ENCODE measurements around the gene GAGE13. TPM values are rescaled to one million over a fixed set of nuclear protein-coding genes. Genes with fewer than 3 reads are reported as not detected.

Gene GAGE13
- total RNA-seq, 2 donors from 2014 or later, result not detected

- Mint-ChIP-seq H3K4me1 (peaks cover 2% of the 10 kb centered on the region), H3K4me3 (peak overlapping the region; percentile 12), H3K27me3 (ENCODE audit: insufficient read depth) (no peaks in the 10 kb centered on the region), H3K27ac (peak overlapping the region; percentile 57), H3K9me3 (peaks cover 50% of the 10 kb centered on the region), H3K36me3 (ENCODE audit: low read depth) (no peaks in the 10 kb centered on the region)
- no peaks in the 10 kb centered on the region for H3K27me3 ChIP-seq (ENCODE audit: control insufficient read depth, insufficient read depth, low read length, poor library complexity, severe bottlenecking)
- H3K4me1 ChIP-seq (ENCODE audit: control insufficient read depth, insufficient read depth, low read length), result no peaks in the 10 kb centered on the region
- no peak overlapping the region for H3K4me3 ChIP-seq (ENCODE audit: low read length)
- TF ChIP-seq CTCF (conservative IDR thresholded peaks at IDR 0.05), result no peak
- no peaks in the 10 kb centered on the region for H3K9me3 ChIP-seq (ENCODE audit: control insufficient read depth, low read length)
- 90% methylated on average over 15 of the region's 15 CpGs; no CpG with 5 or more reads in 1 of the 2 experiments for WGBS, 2 experiments (ENCODE audit: insufficient coverage in 1 of 2, insufficient read length in 1 of 2)
- no peak overlapping the region for H3K9ac ChIP-seq (ENCODE audit: extremely low read depth, low read length, poor library complexity, severe bottlenecking)
- H3K36me3 ChIP-seq (ENCODE audit: control insufficient read depth, insufficient read depth, low read length), result no peaks in the 10 kb centered on the region
- no peak overlapping the region for H3K27ac ChIP-seq (ENCODE audit: low read depth, low read length)
- no peak for DNase-seq
These were observed 22.6 kb upstream of the GAGE13 start for GRCh38 chrX:49308604-49309269.

GRCh38 chrX:49309401-49309981 is 21.9 kb upstream of the GAGE13 start:
- Histone ChIP-seq H3K4me1 (ENCODE audit: control insufficient read depth, insufficient read depth, low read length) (no peaks in the 10 kb centered on the region), H3K9me3 (ENCODE audit: control insufficient read depth, low read length) (no peaks in the 10 kb centered on the region), H3K36me3 (ENCODE audit: control insufficient read depth, insufficient read depth, low read length) (no peaks in the 10 kb centered on the region), H3K4me3 (ENCODE audit: low read length) (no peak overlapping the region), H3K27ac (ENCODE audit: low read depth, low read length) (no peak overlapping the region), H3K27me3 (ENCODE audit: control insufficient read depth, insufficient read depth, low read length, poor library complexity, severe bottlenecking) (no peaks in the 10 kb centered on the region), H3K9ac (ENCODE audit: extremely low read depth, low read length, poor library complexity, severe bottlenecking) (no peak overlapping the region)
- H3K36me3 Mint-ChIP-seq (ENCODE audit: low read depth), result no peaks in the 10 kb centered on the region
- H3K27me3 Mint-ChIP-seq (ENCODE audit: insufficient read depth), result no peaks in the 10 kb centered on the region
- H3K9me3 Mint-ChIP-seq, result peaks cover 45% of the 10 kb centered on the region
- 25% methylated on average over 8 of the region's 8 CpGs; no CpG with 5 or more reads in 1 of the 2 experiments for WGBS, 2 experiments (ENCODE audit: insufficient coverage in 1 of 2, insufficient read length in 1 of 2)
- H3K27ac Mint-ChIP-seq, result peak overlapping the region; percentile 59
- peak overlapping the region; percentile 12 for H3K4me3 Mint-ChIP-seq
- no peak for TF ChIP-seq CTCF (conservative IDR thresholded peaks at IDR 0.05)
- H3K4me1 Mint-ChIP-seq, result peaks cover 2% of the 10 kb centered on the region
- DNase-seq, result peak; percentile 63

- Histone ChIP-seq H3K4me3 (ENCODE audit: low read length) (no peak overlapping the region), H3K27me3 (ENCODE audit: control insufficient read depth, insufficient read depth, low read length, poor library complexity, severe bottlenecking) (no peaks in the 10 kb centered on the region), H3K9ac (ENCODE audit: extremely low read depth, low read length, poor library complexity, severe bottlenecking) (no peak overlapping the region), H3K4me1 (ENCODE audit: control insufficient read depth, insufficient read depth, low read length) (no peaks in the 10 kb centered on the region), H3K9me3 (ENCODE audit: control insufficient read depth, low read length) (no peaks in the 10 kb centered on the region), H3K36me3 (ENCODE audit: control insufficient read depth, insufficient read depth, low read length) (no peaks in the 10 kb centered on the region), H3K27ac (ENCODE audit: low read depth, low read length) (no peak overlapping the region)
- H3K4me3 Mint-ChIP-seq, result peak overlapping the region; percentile 12
- no peaks in the 10 kb centered on the region for H3K27me3 Mint-ChIP-seq (ENCODE audit: insufficient read depth)
- 32 to 38% methylated on average over 5 to 15 of the region's 18 CpGs for WGBS, 2 experiments (ENCODE audit: insufficient coverage in 1 of 2, insufficient read length in 1 of 2)
- peaks cover 52% of the 10 kb centered on the region for H3K9me3 Mint-ChIP-seq
- H3K27ac Mint-ChIP-seq, result no peak overlapping the region
- DNase-seq, result peak; percentile 68
- H3K36me3 Mint-ChIP-seq (ENCODE audit: low read depth), result no peaks in the 10 kb centered on the region
- no peak for TF ChIP-seq CTCF (conservative IDR thresholded peaks at IDR 0.05)
- H3K4me1 Mint-ChIP-seq, result peaks cover 2% of the 10 kb centered on the region
These were observed 21.0 kb upstream of the GAGE13 start for GRCh38 chrX:49310371-49310770.

Data from endodermal cell (in vitro differentiated cells).